ENCODE data around the gene KDM6B.

DNA sequence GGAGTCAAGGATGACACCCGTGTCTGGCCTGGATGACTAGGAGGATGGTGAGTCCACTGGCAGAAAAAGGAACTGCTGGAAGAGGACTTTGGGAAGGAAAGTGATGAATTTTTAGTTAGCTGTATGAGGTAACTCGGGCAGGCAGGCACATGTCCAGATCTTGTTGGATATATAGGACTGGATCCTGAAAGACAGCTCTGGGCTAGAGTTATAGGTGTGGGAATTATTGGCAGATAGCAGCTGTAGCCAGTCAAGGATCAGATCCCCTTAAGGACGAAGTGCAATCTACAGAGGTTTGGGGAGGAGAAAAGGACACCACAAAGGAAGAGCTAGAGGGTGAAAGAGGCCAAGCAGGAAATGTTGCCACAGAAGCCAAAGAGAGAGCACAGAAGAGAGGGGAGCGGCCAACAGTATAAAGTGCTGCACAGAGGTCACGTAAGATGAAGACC, 33.9 kb downstream of the KDM6B start:
- TF ChIP-seq, protein P1, sequence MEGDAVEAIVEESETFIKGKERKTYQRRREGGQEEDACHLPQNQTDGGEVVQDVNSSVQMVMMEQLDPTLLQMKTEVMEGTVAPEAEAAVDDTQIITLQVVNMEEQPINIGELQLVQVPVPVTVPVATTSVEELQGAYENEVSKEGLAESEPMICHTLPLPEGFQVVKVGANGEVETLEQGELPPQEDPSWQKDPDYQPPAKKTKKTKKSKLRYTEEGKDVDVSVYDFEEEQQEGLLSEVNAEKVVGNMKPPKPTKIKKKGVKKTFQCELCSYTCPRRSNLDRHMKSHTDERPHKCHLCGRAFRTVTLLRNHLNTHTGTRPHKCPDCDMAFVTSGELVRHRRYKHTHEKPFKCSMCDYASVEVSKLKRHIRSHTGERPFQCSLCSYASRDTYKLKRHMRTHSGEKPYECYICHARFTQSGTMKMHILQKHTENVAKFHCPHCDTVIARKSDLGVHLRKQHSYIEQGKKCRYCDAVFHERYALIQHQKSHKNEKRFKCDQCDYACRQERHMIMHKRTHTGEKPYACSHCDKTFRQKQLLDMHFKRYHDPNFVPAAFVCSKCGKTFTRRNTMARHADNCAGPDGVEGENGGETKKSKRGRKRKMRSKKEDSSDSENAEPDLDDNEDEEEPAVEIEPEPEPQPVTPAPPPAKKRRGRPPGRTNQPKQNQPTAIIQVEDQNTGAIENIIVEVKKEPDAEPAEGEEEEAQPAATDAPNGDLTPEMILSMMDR (conservative IDR thresholded peaks at IDR 0.05), result no peak
- TF ChIP-seq EZH2 (IDR thresholded peaks at IDR 0.05; ENCODE audit: low read depth), result no peak

All from PC-9 (cell line).